Measurements from ENCODE around the gene GPRIN3.

Gene GPRIN3

GRCh38 chr4:89303814-89304388 is 3.7 kb downstream of the GPRIN3 start:
- Histone ChIP-seq H3K4me3 (ENCODE audit: insufficient read depth, low read depth, low read length) (no peak overlapping the region), H3K4me1 (ENCODE audit: control insufficient read depth, insufficient read depth, low read length) (no peaks in the 10 kb centered on the region), H3K9me3 (ENCODE audit: control insufficient read depth, low read length) (no peaks in the 10 kb centered on the region), H3K27ac (ENCODE audit: insufficient read depth, low read depth, low read length, poor library complexity, severe bottlenecking) (no peak overlapping the region), H3K27me3 (ENCODE audit: control insufficient read depth, insufficient read depth, low read length, poor library complexity, severe bottlenecking) (peaks cover 30% of the 10 kb centered on the region), H3K36me3 (ENCODE audit: control insufficient read depth, insufficient read depth, low read length) (no peaks in the 10 kb centered on the region)
- 93 to 98% methylated on average over 2 of the region's 3 CpGs for WGBS, 2 experiments

GRCh38 chr4:89303177-89303576 is 4.4 kb downstream of the GPRIN3 start:
- WGBS, 2 experiments: 93 to 95% methylated on average over 7 of the region's 7 CpGs
- Histone ChIP-seq H3K27ac (ENCODE audit: insufficient read depth, low read depth, low read length, poor library complexity, severe bottlenecking) (no peak overlapping the region), H3K4me1 (ENCODE audit: control insufficient read depth, insufficient read depth, low read length) (no peaks in the 10 kb centered on the region)

GRCh38 chr4:89301902-89302301 is 5.7 kb downstream of the GPRIN3 start:
- no peaks in the 10 kb centered on the region for H3K4me1 ChIP-seq (ENCODE audit: control insufficient read depth, insufficient read depth, low read length)
- no peak overlapping the region for H3K27ac ChIP-seq (ENCODE audit: insufficient read depth, low read depth, low read length, poor library complexity, severe bottlenecking)
- H3K27me3 ChIP-seq (ENCODE audit: control insufficient read depth, insufficient read depth, low read length, poor library complexity, severe bottlenecking): peaks cover 15% of the 10 kb centered on the region
- WGBS, 2 experiments: 92 to 93% methylated on average over 3 of the region's 3 CpGs
- no peak overlapping the region for H3K4me3 ChIP-seq (ENCODE audit: insufficient read depth, low read depth, low read length)
- H3K9me3 ChIP-seq (ENCODE audit: control insufficient read depth, low read length): no peaks in the 10 kb centered on the region
- H3K36me3 ChIP-seq (ENCODE audit: control insufficient read depth, insufficient read depth, low read length): no peaks in the 10 kb centered on the region

More at GRCh38 chr4:89303177-89303576, 4.4 kb downstream of the GPRIN3 start:
- peaks cover 25% of the 10 kb centered on the region for H3K27me3 ChIP-seq (ENCODE audit: control insufficient read depth, insufficient read depth, low read length, poor library complexity, severe bottlenecking)
- H3K36me3 ChIP-seq (ENCODE audit: control insufficient read depth, insufficient read depth, low read length): no peaks in the 10 kb centered on the region
- no peaks in the 10 kb centered on the region for H3K9me3 ChIP-seq (ENCODE audit: control insufficient read depth, low read length)
- H3K4me3 ChIP-seq (ENCODE audit: insufficient read depth, low read depth, low read length): no peak overlapping the region

- H3K36me3 ChIP-seq (ENCODE audit: control insufficient read depth, insufficient read depth, low read length): no peaks in the 10 kb centered on the region
- no peaks in the 10 kb centered on the region for H3K4me1 ChIP-seq (ENCODE audit: control insufficient read depth, insufficient read depth, low read length)
- WGBS, 2 experiments: 83 to 86% methylated on average over 1 of the region's 1 CpG
- peaks cover 6% of the 10 kb centered on the region for H3K27me3 ChIP-seq (ENCODE audit: control insufficient read depth, insufficient read depth, low read length, poor library complexity, severe bottlenecking)
- H3K27ac ChIP-seq (ENCODE audit: insufficient read depth, low read depth, low read length, poor library complexity, severe bottlenecking): no peak overlapping the region
- H3K4me3 ChIP-seq (ENCODE audit: insufficient read depth, low read depth, low read length): no peak overlapping the region
- no peaks in the 10 kb centered on the region for H3K9me3 ChIP-seq (ENCODE audit: control insufficient read depth, low read length)
Observed at GRCh38 chr4:89301003-89301402, 6.6 kb downstream of the GPRIN3 start.

- Histone ChIP-seq H3K4me3 (ENCODE audit: insufficient read depth, low read depth, low read length) (no peak overlapping the region), H3K27me3 (ENCODE audit: control insufficient read depth, insufficient read depth, low read length, poor library complexity, severe bottlenecking) (peaks cover 1% of the 10 kb centered on the region)
- WGBS, 2 experiments: 95 to 100% methylated on average over 1 of the region's 1 CpG
Observed at GRCh38 chr4:89300499-89300898, 7.1 kb downstream of the GPRIN3 start.

GRCh38 chr4:89300060-89300459 is 7.5 kb downstream of the GPRIN3 start:
- no peak overlapping the region for H3K4me3 ChIP-seq (ENCODE audit: insufficient read depth, low read depth, low read length)
- no peaks in the 10 kb centered on the region for H3K27me3 ChIP-seq (ENCODE audit: control insufficient read depth, insufficient read depth, low read length, poor library complexity, severe bottlenecking)
- no peaks in the 10 kb centered on the region for H3K36me3 ChIP-seq (ENCODE audit: control insufficient read depth, insufficient read depth, low read length)
- 40 to 48% methylated on average over 2 of the region's 2 CpGs for WGBS, 2 experiments
- no peaks in the 10 kb centered on the region for H3K4me1 ChIP-seq (ENCODE audit: control insufficient read depth, insufficient read depth, low read length)
- H3K27ac ChIP-seq (ENCODE audit: insufficient read depth, low read depth, low read length, poor library complexity, severe bottlenecking): no peak overlapping the region
- no peaks in the 10 kb centered on the region for H3K9me3 ChIP-seq (ENCODE audit: control insufficient read depth, low read length)

More at GRCh38 chr4:89300499-89300898, 7.1 kb downstream of the GPRIN3 start:
- H3K27ac ChIP-seq (ENCODE audit: insufficient read depth, low read depth, low read length, poor library complexity, severe bottlenecking): no peak overlapping the region
- no peaks in the 10 kb centered on the region for H3K4me1 ChIP-seq (ENCODE audit: control insufficient read depth, insufficient read depth, low read length)
- H3K9me3 ChIP-seq (ENCODE audit: control insufficient read depth, low read length): no peaks in the 10 kb centered on the region
- no peaks in the 10 kb centered on the region for H3K36me3 ChIP-seq (ENCODE audit: control insufficient read depth, insufficient read depth, low read length)

GRCh38 chr4:89299153-89299791 is 8.3 kb downstream of the GPRIN3 start:
- H3K27me3 ChIP-seq (ENCODE audit: control insufficient read depth, insufficient read depth, low read length, poor library complexity, severe bottlenecking): no peaks in the 10 kb centered on the region
- H3K36me3 ChIP-seq (ENCODE audit: control insufficient read depth, insufficient read depth, low read length): no peaks in the 10 kb centered on the region
- WGBS, 2 experiments: 87 to 93% methylated on average over 10 of the region's 10 CpGs
- H3K4me3 ChIP-seq (ENCODE audit: insufficient read depth, low read depth, low read length): no peak overlapping the region
- H3K9me3 ChIP-seq (ENCODE audit: control insufficient read depth, low read length): no peaks in the 10 kb centered on the region
- no peaks in the 10 kb centered on the region for H3K4me1 ChIP-seq (ENCODE audit: control insufficient read depth, insufficient read depth, low read length)
- no peak overlapping the region for H3K27ac ChIP-seq (ENCODE audit: insufficient read depth, low read depth, low read length, poor library complexity, severe bottlenecking)

- WGBS, 2 experiments: 83 to 90% methylated on average over 1 to 2 of the region's 2 CpGs
- Histone ChIP-seq H3K27ac (ENCODE audit: insufficient read depth, low read depth, low read length, poor library complexity, severe bottlenecking) (no peak overlapping the region), H3K27me3 (ENCODE audit: control insufficient read depth, insufficient read depth, low read length, poor library complexity, severe bottlenecking) (no peaks in the 10 kb centered on the region), H3K4me1 (ENCODE audit: control insufficient read depth, insufficient read depth, low read length) (no peaks in the 10 kb centered on the region), H3K4me3 (ENCODE audit: insufficient read depth, low read depth, low read length) (no peak overlapping the region), H3K9me3 (ENCODE audit: control insufficient read depth, low read length) (no peaks in the 10 kb centered on the region), H3K36me3 (ENCODE audit: control insufficient read depth, insufficient read depth, low read length) (no peaks in the 10 kb centered on the region)
Observed at GRCh38 chr4:89298788-89299152, 8.8 kb downstream of the GPRIN3 start.

- no peak overlapping the region for H3K27ac ChIP-seq (ENCODE audit: insufficient read depth, low read depth, low read length, poor library complexity, severe bottlenecking)
- 92 to 95% methylated on average over 2 of the region's 2 CpGs for WGBS, 2 experiments
- no peaks in the 10 kb centered on the region for H3K27me3 ChIP-seq (ENCODE audit: control insufficient read depth, insufficient read depth, low read length, poor library complexity, severe bottlenecking)
Observed at GRCh38 chr4:89298155-89298554, 9.4 kb downstream of the GPRIN3 start.

GRCh38 chr4:89296896-89297295 is 10.7 kb downstream of the GPRIN3 start:
- no peak overlapping the region for H3K4me3 ChIP-seq (ENCODE audit: insufficient read depth, low read depth, low read length)
- no peaks in the 10 kb centered on the region for H3K9me3 ChIP-seq (ENCODE audit: control insufficient read depth, low read length)
- no peaks in the 10 kb centered on the region for H3K27me3 ChIP-seq (ENCODE audit: control insufficient read depth, insufficient read depth, low read length, poor library complexity, severe bottlenecking)
- H3K4me1 ChIP-seq (ENCODE audit: control insufficient read depth, insufficient read depth, low read length): no peaks in the 10 kb centered on the region
- 79 to 88% methylated on average over 1 of the region's 2 CpGs for WGBS, 2 experiments
- no peaks in the 10 kb centered on the region for H3K36me3 ChIP-seq (ENCODE audit: control insufficient read depth, insufficient read depth, low read length)
- H3K27ac ChIP-seq (ENCODE audit: insufficient read depth, low read depth, low read length, poor library complexity, severe bottlenecking): no peak overlapping the region

More at GRCh38 chr4:89298155-89298554, 9.4 kb downstream of the GPRIN3 start:
- H3K4me1 ChIP-seq (ENCODE audit: control insufficient read depth, insufficient read depth, low read length): no peaks in the 10 kb centered on the region
- H3K9me3 ChIP-seq (ENCODE audit: control insufficient read depth, low read length): no peaks in the 10 kb centered on the region
- H3K4me3 ChIP-seq (ENCODE audit: insufficient read depth, low read depth, low read length): no peak overlapping the region
- no peaks in the 10 kb centered on the region for H3K36me3 ChIP-seq (ENCODE audit: control insufficient read depth, insufficient read depth, low read length)

Data from ectodermal cell (in vitro differentiated cells).